Osteoblast (primary cell): ENCODE measurements around the gene GSTM5. TPM values are rescaled to one million over a fixed set of nuclear protein-coding genes. Genes with fewer than 3 reads are reported as not detected.
"Not testable (repeated sequence)": the region's sequence is repeated elsewhere in the genome, so short reads cannot be mapped to it uniquely, and the experiment has no call there.

Experiments used
- DNase-seq: peaks from one replicate; pipeline ENCODE4 v3.0.0; 2011; ENCODE audit warnings: low spot score, mixed read lengths; ENCODE audit not compliant: insufficient read length; ENCODE audit errors: missing footprints
- H2AFZ ChIP-seq: 2 replicates; pipeline ENCODE4 v1.6.0; 2011; ENCODE audit warnings: mild to moderate bottlenecking, low read length
- H3K27ac ChIP-seq: 2 replicates; pipeline ENCODE4 v1.5.1; 2011; ENCODE audit warnings: mild to moderate bottlenecking, low read depth, low read length, moderate library complexity
- H3K27me3 ChIP-seq: 2 replicates; pipeline ENCODE4 v1.6.0; 2012; ENCODE audit warnings: mild to moderate bottlenecking, control low read depth, inconsistent platforms, low read length, moderate library complexity; ENCODE audit not compliant: insufficient read depth
- H3K36me3 ChIP-seq: 2 replicates; pipeline ENCODE4 v1.5.1; 2011; ENCODE audit warnings: mild to moderate bottlenecking, low read length, control low read depth, moderate library complexity; ENCODE audit not compliant: insufficient read depth
- H3K4me1 ChIP-seq: 2 replicates; pipeline ENCODE4 v1.5.1; 2011; ENCODE audit warnings: mild to moderate bottlenecking, low read length, control low read depth, moderate library complexity; ENCODE audit not compliant: insufficient read depth
- H3K4me2 ChIP-seq: 2 replicates; pipeline ENCODE4 v1.6.0; 2011; ENCODE audit warnings: mild to moderate bottlenecking, low read length; ENCODE audit not compliant: insufficient read depth
- H3K4me3 ChIP-seq: fragments of 200-600 bp; sonication (generic); 3 replicates; pipeline ENCODE4 v1.5.1; 2012; ENCODE audit warnings: mild to moderate bottlenecking, low read length, inconsistent platforms; ENCODE audit not compliant: insufficient read depth
- H3K79me2 ChIP-seq: 2 replicates; pipeline ENCODE4 v1.6.0; 2012; ENCODE audit warnings: mild to moderate bottlenecking, low read length, control low read depth, inconsistent platforms; ENCODE audit not compliant: insufficient read depth
- H3K9me3 ChIP-seq: 2 replicates; pipeline ENCODE4 v1.5.1; 2011; ENCODE audit warnings: low read depth, low read length, control low read depth
- H4K20me1 ChIP-seq: 2 replicates; pipeline ENCODE4 v1.6.0; 2012; ENCODE audit warnings: mild to moderate bottlenecking, low read length, control low read depth; ENCODE audit not compliant: insufficient read depth
- total RNA-seq: library from RNA; depleted of rRNA; stranded (reverse); fragments of >200 nt; gene quantifications from 2 replicates; pipeline ENCODE4 v1.2.3, GENCODE V29; 2012
- TF ChIP-seq, protein P1 (sequence below): IDR thresholded peaks from 2 replicates; pipeline ENCODE4 v1.5.1; 2011; ENCODE audit warnings: mild to moderate bottlenecking, low read depth, low read length, moderate library complexity; ENCODE audit errors: extremely low read depth

Gene GSTM5
- total RNA-seq, 1 donor: 4.3 TPM

DNA sequence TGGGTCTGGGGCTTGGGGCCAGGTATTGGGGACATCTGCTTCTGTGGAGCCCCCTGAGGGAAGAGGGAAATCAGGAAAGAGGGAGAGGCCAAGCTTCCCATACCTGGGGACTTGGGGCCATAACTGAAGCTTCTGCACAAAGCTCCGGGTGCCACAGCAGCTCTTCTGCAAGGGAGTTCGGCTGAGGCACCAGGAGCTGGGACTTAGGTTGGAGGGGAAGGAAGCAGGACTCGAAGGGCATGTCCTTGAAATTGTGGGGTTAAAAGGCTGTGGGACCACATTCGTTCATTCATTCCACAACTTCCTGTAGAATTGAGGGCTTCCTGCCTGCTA, 53.4 kb downstream of the GSTM5 start:
- Histone ChIP-seq H3K79me2 (no peaks in the 10 kb centered on the region), H2AFZ (no peak overlapping the region), H3K4me2 (no peak overlapping the region), H3K27ac (no peak overlapping the region), H3K36me3 (no peaks in the 10 kb centered on the region), H3K4me3 (no peak overlapping the region), H3K27me3 (peaks cover 2% of the 10 kb centered on the region), H3K9me3 (no peaks in the 10 kb centered on the region), H4K20me1 (no peaks in the 10 kb centered on the region), H3K4me1 (peaks cover 6% of the 10 kb centered on the region)
- TF ChIP-seq, protein P1, sequence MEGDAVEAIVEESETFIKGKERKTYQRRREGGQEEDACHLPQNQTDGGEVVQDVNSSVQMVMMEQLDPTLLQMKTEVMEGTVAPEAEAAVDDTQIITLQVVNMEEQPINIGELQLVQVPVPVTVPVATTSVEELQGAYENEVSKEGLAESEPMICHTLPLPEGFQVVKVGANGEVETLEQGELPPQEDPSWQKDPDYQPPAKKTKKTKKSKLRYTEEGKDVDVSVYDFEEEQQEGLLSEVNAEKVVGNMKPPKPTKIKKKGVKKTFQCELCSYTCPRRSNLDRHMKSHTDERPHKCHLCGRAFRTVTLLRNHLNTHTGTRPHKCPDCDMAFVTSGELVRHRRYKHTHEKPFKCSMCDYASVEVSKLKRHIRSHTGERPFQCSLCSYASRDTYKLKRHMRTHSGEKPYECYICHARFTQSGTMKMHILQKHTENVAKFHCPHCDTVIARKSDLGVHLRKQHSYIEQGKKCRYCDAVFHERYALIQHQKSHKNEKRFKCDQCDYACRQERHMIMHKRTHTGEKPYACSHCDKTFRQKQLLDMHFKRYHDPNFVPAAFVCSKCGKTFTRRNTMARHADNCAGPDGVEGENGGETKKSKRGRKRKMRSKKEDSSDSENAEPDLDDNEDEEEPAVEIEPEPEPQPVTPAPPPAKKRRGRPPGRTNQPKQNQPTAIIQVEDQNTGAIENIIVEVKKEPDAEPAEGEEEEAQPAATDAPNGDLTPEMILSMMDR: no peak
- DNase-seq: no peak

DNA sequence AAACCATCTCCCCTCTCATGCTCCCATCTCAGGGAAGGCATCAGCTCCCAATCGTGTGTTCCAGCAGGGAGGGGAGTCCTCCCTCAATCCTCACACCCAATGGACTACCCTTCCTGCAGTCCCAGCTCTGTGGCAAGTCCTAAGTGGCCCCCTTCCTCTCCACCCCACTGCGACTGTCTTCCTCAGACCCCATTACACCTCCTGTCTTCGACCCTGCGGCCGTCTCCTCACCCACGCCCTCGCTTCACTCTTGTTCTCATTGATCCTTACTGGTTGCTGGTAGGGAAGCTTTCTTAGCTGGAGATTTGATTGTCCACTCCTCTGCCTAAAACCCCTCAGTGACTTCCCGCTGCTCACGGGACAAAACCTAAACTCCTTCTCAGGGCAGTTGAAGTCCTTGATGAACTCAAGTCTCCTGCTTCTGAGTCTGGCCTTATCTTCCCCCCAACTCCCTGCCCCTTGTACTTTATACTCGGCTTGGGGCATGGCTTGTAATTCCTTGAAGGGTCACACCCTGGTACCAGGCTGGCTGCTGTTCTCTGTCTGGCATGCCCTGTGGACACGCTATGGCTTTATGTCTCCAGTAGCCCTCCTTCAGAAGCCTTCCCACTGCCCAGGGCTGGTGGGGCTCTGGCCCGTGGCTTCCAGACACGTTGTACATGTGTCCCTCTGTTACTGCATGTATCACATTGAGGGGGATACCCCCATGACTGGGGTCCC, 54.0 kb downstream of the GSTM5 start:
- peak; percentile 64 for DNase-seq
- Histone ChIP-seq H3K9me3 (no peaks in the 10 kb centered on the region), H3K27me3 (peaks cover 2% of the 10 kb centered on the region), H3K36me3 (no peaks in the 10 kb centered on the region), H3K27ac (no peak overlapping the region), H3K4me1 (peaks cover 6% of the 10 kb centered on the region), H4K20me1 (no peaks in the 10 kb centered on the region), H3K4me3 (no peak overlapping the region), H3K79me2 (no peaks in the 10 kb centered on the region), H2AFZ (no peak overlapping the region), H3K4me2 (no peak overlapping the region)
- TF ChIP-seq, protein P1: no peak

DNA sequence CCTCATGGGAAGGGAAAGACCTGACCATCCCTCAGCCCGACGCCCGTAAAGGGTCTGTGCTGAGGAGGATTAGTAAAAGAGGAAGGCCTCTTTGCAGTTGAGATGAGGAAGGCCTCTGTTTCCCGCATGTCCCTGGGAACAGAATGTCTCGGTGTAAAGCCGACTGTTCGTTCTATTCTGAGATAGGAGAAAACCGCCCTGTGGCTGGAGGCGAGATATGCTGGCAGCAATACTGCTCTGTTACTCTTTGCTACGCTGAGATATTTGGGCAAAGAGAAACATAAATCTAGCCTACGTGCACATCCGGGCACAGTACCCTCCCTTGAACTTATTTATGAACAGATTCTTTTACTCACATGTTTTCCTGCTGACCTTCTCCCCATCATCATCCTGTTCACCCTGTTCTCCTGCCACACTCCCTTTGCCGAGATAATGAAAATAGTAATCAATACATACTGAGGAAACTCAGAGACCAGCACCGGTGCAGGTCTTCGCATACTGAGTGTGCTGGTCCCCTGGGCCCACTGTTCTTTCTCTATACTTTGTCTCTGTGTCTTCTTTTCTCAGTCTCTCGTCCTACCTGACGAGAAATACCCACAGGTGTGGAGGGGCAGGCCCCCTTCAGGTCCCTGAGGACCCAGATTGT, 55.1 kb downstream of the GSTM5 start:
- not testable (repeated sequence) for H3K36me3 ChIP-seq, H3K4me3 ChIP-seq, H3K79me2 ChIP-seq, H3K9me3 ChIP-seq, H2AFZ ChIP-seq, H3K4me2 ChIP-seq, H3K27ac ChIP-seq, DNase-seq, H3K27me3 ChIP-seq, H3K4me1 ChIP-seq, H4K20me1 ChIP-seq

Other genes with a start within 250 kb of the GSTM5 start
- 0.88 and 1.8 TPM in 2 replicates for gene SYPL2, start 245.7 kb upstream of the GSTM5 start, total RNA-seq
- gene ATXN7L2, start 228.3 kb upstream of the GSTM5 start, total RNA-seq: 1.8 and 3.5 TPM in 2 replicates
- gene CYB561D1, start 218.2 kb upstream of the GSTM5 start, total RNA-seq: 6.5 and 10.5 TPM in 2 replicates
- 2.1 and 2.5 TPM in 2 replicates for gene AMIGO1, start 202.5 kb upstream of the GSTM5 start, total RNA-seq
- not detected in 2 replicates for gene GPR61, start 172.4 kb upstream of the GSTM5 start, total RNA-seq
- gene GNAI3, start 163.6 kb upstream of the GSTM5 start, total RNA-seq: 14.1 and 15.0 TPM in 2 replicates
- gene GNAT2, start 92.6 kb upstream of the GSTM5 start, total RNA-seq: 0.29 and 0.72 TPM in 2 replicates
- 55.4 and 59.4 TPM in 2 replicates for gene AMPD2, start 92.4 kb upstream of the GSTM5 start, total RNA-seq
- gene GSTM4, start 56.2 kb upstream of the GSTM5 start, total RNA-seq: 9.4 and 13.8 TPM in 2 replicates
- 14.8 and 16.2 TPM in 2 replicates for gene GSTM2, start 44.2 kb upstream of the GSTM5 start, total RNA-seq
- not detected in 2 replicates for gene GSTM1, start 24.4 kb upstream of the GSTM5 start, total RNA-seq
- gene GSTM3, start 28.8 kb downstream of the GSTM5 start, total RNA-seq: 49.9 and 50.1 TPM in 2 replicates
- gene EPS8L3, start 51.7 kb downstream of the GSTM5 start, total RNA-seq: not detected in 2 replicates
- gene CSF1, start 198.6 kb downstream of the GSTM5 start, total RNA-seq: 38.0 and 53.9 TPM in 2 replicates